Measurements from ENCODE around the gene ITPRIP. TPM values are rescaled to one million over a fixed set of nuclear protein-coding genes. Genes with fewer than 3 reads are reported as not detected.

ITPRIP gene
- total RNA-seq, 1 donor from 2014 or later: 7.0 TPM

DNA sequence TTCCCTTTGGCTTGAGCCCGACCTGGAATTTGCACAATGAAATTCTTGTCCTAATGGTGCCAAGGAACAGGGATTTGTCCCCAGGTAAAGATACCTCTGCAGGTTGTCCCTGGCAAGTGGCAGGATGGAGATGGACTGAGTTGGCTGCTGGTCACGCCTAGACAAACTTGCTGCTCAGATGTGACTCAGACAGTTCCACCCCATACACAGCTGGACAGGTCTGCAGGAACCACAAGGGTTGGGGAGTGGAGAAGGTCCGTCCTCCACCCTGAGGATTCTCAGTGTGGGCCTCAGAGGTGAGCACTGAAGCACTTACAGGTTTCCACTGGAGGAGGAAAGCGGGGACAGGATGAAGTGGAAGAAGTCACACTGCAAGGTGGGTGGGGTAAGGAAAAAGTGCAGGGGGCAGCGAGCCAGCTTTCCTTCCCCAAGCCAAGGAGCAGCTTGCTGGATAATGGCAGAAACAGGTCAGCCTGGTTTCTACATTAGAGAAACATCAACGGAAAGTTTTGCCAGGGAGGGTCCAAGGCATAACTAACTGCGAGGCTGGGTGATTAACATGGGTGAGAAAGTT, 20.5 kb downstream of the ITPRIP start:
- TF ChIP-seq, protein P1, sequence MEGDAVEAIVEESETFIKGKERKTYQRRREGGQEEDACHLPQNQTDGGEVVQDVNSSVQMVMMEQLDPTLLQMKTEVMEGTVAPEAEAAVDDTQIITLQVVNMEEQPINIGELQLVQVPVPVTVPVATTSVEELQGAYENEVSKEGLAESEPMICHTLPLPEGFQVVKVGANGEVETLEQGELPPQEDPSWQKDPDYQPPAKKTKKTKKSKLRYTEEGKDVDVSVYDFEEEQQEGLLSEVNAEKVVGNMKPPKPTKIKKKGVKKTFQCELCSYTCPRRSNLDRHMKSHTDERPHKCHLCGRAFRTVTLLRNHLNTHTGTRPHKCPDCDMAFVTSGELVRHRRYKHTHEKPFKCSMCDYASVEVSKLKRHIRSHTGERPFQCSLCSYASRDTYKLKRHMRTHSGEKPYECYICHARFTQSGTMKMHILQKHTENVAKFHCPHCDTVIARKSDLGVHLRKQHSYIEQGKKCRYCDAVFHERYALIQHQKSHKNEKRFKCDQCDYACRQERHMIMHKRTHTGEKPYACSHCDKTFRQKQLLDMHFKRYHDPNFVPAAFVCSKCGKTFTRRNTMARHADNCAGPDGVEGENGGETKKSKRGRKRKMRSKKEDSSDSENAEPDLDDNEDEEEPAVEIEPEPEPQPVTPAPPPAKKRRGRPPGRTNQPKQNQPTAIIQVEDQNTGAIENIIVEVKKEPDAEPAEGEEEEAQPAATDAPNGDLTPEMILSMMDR (IDR thresholded peaks at IDR 0.05; ENCODE audit: unreplicated experiment): no peak
- H3K27ac Mint-ChIP-seq: no peak overlapping the region
- peaks cover 4% of the 10 kb centered on the region for H3K36me3 Mint-ChIP-seq (ENCODE audit: insufficient read depth)
- no peak for DNase-seq (ENCODE audit: low spot score, unreplicated experiment)
- H3K4me1 Mint-ChIP-seq (ENCODE audit: low read depth): no peaks in the 10 kb centered on the region
- H3K9me3 Mint-ChIP-seq (ENCODE audit: low read depth): no peaks in the 10 kb centered on the region
- no peaks in the 10 kb centered on the region for H3K27me3 Mint-ChIP-seq
- no peak overlapping the region for H3K4me3 Mint-ChIP-seq (ENCODE audit: low read depth)

DNA sequence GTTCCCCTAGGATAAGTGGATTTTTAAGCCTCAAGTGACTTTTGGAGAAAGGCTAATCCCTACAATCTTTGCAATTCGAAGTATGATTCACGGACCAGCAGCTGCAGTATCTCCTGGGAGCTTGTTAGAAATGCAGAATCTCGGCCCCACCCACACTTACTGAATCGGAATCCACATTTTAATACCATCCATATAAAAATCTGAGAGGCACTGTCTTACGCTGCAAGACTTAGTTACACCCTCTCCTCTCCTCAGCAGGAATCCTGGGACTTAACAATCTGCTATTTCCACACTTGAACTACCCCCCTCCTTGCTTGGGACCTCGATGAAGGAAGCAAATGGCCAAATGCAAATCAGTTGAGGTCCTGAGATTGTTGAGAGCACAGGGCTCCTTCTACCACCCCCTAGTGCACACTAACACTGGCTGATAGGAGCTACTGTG, 21.0 kb downstream of the ITPRIP start:
- Mint-ChIP-seq H3K27ac (no peak overlapping the region), H3K4me1 (ENCODE audit: low read depth) (no peaks in the 10 kb centered on the region), H3K36me3 (ENCODE audit: insufficient read depth) (peaks cover 4% of the 10 kb centered on the region)

DNA sequence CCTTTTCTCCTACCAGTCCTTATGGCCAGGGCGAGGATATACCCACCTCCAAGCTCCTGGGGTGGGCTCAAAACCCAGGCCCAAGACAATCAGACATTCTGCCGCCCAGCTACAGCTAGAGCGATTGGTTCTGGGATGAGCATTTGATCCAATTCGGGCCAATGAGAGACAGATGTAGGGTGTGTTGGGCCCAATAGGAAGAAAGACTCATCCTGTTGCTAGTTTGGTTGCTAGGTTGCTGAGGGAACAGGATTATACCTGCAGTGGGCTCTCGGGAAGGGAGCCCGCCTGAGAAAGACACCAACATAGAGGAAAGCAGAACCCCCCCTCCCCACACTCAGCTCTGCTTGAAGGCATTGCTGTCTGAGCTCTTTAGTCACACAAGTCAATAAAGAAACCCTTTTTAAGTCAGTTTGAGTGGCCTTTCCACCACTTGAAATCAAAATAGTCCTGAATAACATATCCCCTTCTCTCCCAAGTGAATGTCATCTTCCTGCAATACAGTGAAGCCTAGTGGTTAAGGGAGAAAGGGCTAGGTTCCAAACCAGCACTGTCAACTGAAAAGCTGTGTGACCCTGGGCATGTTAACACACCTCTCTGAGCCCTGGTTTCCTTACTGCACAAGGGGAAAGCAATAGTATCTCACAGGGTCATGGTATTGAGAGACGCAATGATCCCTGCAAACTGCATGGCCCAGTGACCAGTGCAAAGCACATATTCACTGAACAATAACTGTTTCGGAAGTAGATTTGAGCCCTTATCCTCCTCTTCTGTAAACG, 21.8 kb downstream of the ITPRIP start:
- peaks cover 4% of the 10 kb centered on the region for H3K36me3 Mint-ChIP-seq (ENCODE audit: insufficient read depth)
- DNase-seq (ENCODE audit: low spot score, unreplicated experiment): no peak
- H3K27me3 Mint-ChIP-seq: no peaks in the 10 kb centered on the region
- no peaks in the 10 kb centered on the region for H3K4me1 Mint-ChIP-seq (ENCODE audit: low read depth)
- H3K9me3 Mint-ChIP-seq (ENCODE audit: low read depth): no peaks in the 10 kb centered on the region
- H3K4me3 Mint-ChIP-seq (ENCODE audit: low read depth): no peak overlapping the region
- TF ChIP-seq, protein P1 (IDR thresholded peaks at IDR 0.05; ENCODE audit: unreplicated experiment): no peak
- H3K27ac Mint-ChIP-seq: no peak overlapping the region

More for the DNA sequence above, 21.0 kb downstream of the ITPRIP start:
- TF ChIP-seq, protein P1 (IDR thresholded peaks at IDR 0.05; ENCODE audit: unreplicated experiment): no peak
- no peak overlapping the region for H3K4me3 Mint-ChIP-seq (ENCODE audit: low read depth)
- no peaks in the 10 kb centered on the region for H3K27me3 Mint-ChIP-seq
- no peaks in the 10 kb centered on the region for H3K9me3 Mint-ChIP-seq (ENCODE audit: low read depth)
- no peak for DNase-seq (ENCODE audit: low spot score, unreplicated experiment)

DNA sequence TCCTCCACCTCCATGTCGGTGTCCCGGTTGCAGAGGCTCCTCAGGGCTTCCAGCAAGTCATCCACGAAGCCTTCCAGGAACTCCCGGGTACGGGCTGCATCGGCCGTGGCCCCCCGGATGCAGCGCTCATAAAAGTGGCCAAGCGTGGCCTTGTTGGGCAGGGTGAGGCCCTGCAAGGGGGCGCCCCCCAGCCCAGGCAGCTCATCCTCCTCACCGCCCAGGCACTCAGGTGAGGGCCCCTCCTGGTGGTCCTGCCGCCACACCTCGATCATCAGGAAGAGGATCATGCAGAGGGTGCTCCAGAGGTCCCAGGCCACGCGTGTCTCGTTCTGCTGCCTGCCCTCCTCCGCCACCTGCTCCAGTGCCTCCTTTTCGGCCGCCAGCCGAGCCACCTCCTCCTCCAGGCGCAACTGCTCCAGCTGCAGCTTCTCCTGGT, 22.8 kb downstream of the ITPRIP start:
- no peak for DNase-seq (ENCODE audit: low spot score, unreplicated experiment)
- TF ChIP-seq, protein P1 (IDR thresholded peaks at IDR 0.05; ENCODE audit: unreplicated experiment): no peak
- H3K9me3 Mint-ChIP-seq (ENCODE audit: low read depth): no peaks in the 10 kb centered on the region
- H3K27ac Mint-ChIP-seq: no peak overlapping the region
- peaks cover 4% of the 10 kb centered on the region for H3K36me3 Mint-ChIP-seq (ENCODE audit: insufficient read depth)
- no peaks in the 10 kb centered on the region for H3K27me3 Mint-ChIP-seq
- H3K4me1 Mint-ChIP-seq (ENCODE audit: low read depth): no peaks in the 10 kb centered on the region
- H3K4me3 Mint-ChIP-seq (ENCODE audit: low read depth): no peak overlapping the region

DNA sequence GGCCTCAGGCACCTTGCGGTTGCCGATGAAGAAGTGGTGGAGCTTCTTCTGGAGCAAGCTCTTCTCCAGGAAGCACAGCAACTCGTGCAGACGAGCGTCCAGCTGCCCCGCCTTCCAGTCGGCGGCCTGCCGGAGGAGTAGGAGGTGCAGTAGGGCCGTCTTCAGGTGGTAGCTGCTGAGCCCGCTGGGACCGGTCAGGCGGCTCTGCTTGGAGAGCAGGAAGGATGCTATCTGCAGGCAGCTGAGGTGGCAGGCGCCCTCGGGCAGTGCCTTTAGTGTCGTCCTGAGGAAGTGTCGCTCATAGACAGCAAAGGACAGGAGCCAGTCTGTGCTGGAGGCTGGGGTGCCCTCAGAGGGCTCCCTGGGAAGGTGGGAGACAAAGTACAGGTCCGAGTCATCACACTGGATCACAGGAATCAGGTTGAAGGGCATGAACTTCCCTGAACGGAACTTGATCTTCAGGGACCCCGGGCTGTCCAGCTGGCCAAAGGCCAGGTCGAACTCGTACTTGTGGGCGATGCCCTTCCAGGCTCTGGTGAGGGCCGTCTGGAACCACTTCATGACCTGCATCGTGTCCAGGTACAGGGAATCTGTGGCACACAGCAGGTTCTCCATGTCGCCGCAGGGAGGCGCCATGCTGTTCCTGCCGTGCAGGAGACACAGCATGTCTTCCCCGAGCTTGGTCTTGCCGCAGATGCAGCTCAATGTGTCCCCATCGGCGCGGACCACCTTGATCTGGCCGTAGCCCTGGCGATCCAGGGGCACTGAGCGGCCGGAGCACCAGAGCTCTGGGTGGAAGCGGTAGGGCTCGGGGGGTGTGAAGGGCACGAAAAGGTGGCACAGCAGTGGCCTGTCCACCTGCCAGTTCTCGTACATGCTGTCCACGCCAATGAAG, 23.4 kb downstream of the ITPRIP start:
- no peak for DNase-seq (ENCODE audit: low spot score, unreplicated experiment)
- Mint-ChIP-seq H3K4me3 (ENCODE audit: low read depth) (no peak overlapping the region), H3K27me3 (no peaks in the 10 kb centered on the region), H3K9me3 (ENCODE audit: low read depth) (no peaks in the 10 kb centered on the region), H3K27ac (no peak overlapping the region), H3K4me1 (ENCODE audit: low read depth) (no peaks in the 10 kb centered on the region), H3K36me3 (ENCODE audit: insufficient read depth) (peaks cover 4% of the 10 kb centered on the region)
- TF ChIP-seq, protein P1 (IDR thresholded peaks at IDR 0.05; ENCODE audit: unreplicated experiment): no peak

All from progenitor cell of endocrine pancreas (in vitro differentiated cells).